Measurements from ENCODE around the gene TARS3. TPM values are rescaled to one million over a fixed set of nuclear protein-coding genes. Genes with fewer than 3 reads are reported as not detected.
"Not testable (repeated sequence)": the region's sequence is repeated elsewhere in the genome, so short reads cannot be mapped to it uniquely, and the experiment has no call there.

TARS3 gene
- total and polyA plus RNA-seq, 4 experiments from 2014 or later = 8.9 to 39.8 (median 26.5) TPM

DNA sequence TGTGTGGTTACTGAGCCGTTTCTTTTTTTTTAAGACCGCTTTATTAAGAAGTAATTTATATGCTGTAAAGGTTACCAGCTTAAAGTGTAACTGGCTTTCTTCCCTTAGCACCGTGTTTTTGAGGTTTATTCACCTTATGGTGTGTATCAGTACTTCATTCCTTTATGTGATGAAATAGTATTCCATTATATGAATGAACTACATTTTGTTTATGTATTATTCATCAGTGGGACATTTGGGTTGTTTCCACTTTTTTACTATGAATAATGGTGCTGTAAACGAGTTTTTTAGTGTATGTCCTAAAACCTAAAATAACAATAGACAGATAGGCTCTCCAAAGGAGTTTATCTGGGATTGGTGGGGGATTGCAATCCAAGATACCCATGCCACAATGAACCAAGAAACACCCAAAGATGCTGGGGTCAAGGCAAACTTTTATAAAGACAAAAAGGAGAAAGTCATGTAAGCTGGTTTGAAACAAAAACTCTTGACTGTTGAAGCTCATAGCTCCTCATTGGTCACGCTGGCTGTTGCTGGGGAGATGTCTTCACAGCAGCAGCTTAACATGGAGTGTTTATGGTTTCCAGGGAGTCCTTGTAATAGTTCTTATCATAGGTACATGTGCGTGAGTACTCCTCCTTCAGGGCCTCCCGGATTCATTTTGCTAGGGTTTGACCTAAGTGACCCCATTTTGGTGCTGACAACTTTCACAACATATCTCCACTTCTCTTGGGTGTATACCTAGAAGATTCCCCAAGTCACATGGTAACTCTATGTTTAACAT, 88.1 kb downstream of the TARS3 start:
- Histone ChIP-seq H3K36me3 (ENCODE audit: insufficient read depth, low read length) (peaks cover 14% of the 10 kb centered on the region), H3K27me3 (ENCODE audit: insufficient read depth, low read length) (no peaks in the 10 kb centered on the region), H3K27ac (ENCODE audit: low read depth, low read length) (no peak overlapping the region), H3K4me3 (ENCODE audit: low read length in 2 of 2) (no peak overlapping the region), H3K4me1 (ENCODE audit: insufficient read depth, low read length) (peaks cover 7% of the 10 kb centered on the region), H3K9me3 (ENCODE audit: control insufficient read depth in 1 of 2, low read length in 2 of 2) (no peaks in the 10 kb centered on the region)
- DNase-seq = no peak
- Mint-ChIP-seq H3K36me3 (peaks cover 45 to 48% of the 10 kb centered on the region in 2 donors), H3K27ac (peak overlapping the region in 2 of 7 donors; percentile 48 to 78), H3K9me3 (no peaks in the 10 kb centered on the region), H3K27me3 (no peaks in the 10 kb centered on the region), H3K4me3 (no peak overlapping the region), H3K4me1 (peaks cover 4 to 9% (median 6%) of the 10 kb centered on the region in 4 donors)
- ChIA-PET POLR2A (ENCODE audit: partially characterized antibody) (interaction anchor here (1.2 kb wide), 1 partner anchor 16 kb away, joined by 3 read pairs; no protein-coding TSS in a partner anchor), CTCF (ENCODE audit: partially characterized antibody) (no interaction called here)
- intact Hi-C loops (cut with micrococcal nuclease) = no loop called here

GRCh38 chr15:101633356-101633755, 90.9 kb downstream of the TARS3 start:
- Histone ChIP-seq H3K4me3 (ENCODE audit: low read length in 2 of 2) (no peak overlapping the region), H3K9me3 (ENCODE audit: control insufficient read depth in 1 of 2, low read length in 2 of 2) (no peaks in the 10 kb centered on the region), H3K36me3 (ENCODE audit: insufficient read depth, low read length) (no peaks in the 10 kb centered on the region), H3K4me1 (ENCODE audit: insufficient read depth, low read length) (no peaks in the 10 kb centered on the region), H3K27ac (ENCODE audit: low read depth, low read length) (no peak overlapping the region), H3K27me3 (ENCODE audit: insufficient read depth, low read length) (no peaks in the 10 kb centered on the region)
- no peaks in the 10 kb centered on the region for H3K4me1 Mint-ChIP-seq
- H3K27ac Mint-ChIP-seq = no peak overlapping the region
- no peaks in the 10 kb centered on the region for H3K27me3 Mint-ChIP-seq
- intact Hi-C loops (cut with micrococcal nuclease) = no loop called here
- DNase-seq = no peak
- ChIA-PET CTCF (ENCODE audit: partially characterized antibody) (interaction anchor here (1.3 kb wide), 1 partner anchor 9 kb away, joined by 4 read pairs; no protein-coding TSS in a partner anchor), POLR2A (ENCODE audit: partially characterized antibody) (no interaction called here)
- no peak overlapping the region for H3K4me3 Mint-ChIP-seq
- H3K36me3 Mint-ChIP-seq = peaks cover 24 to 28% of the 10 kb centered on the region in 2 donors
- H3K9me3 Mint-ChIP-seq = no peaks in the 10 kb centered on the region

- H3K36me3 ChIP-seq (ENCODE audit: insufficient read depth, low read length); intact Hi-C loops (cut with micrococcal nuclease): not testable (repeated sequence)
- H3K4me1 Mint-ChIP-seq = peaks cover 26 to 31% (median 27%) of the 10 kb centered on the region in 4 donors
These were observed 97.5 kb downstream of the TARS3 start for GRCh38 chr15:101626729-101627128.

DNA sequence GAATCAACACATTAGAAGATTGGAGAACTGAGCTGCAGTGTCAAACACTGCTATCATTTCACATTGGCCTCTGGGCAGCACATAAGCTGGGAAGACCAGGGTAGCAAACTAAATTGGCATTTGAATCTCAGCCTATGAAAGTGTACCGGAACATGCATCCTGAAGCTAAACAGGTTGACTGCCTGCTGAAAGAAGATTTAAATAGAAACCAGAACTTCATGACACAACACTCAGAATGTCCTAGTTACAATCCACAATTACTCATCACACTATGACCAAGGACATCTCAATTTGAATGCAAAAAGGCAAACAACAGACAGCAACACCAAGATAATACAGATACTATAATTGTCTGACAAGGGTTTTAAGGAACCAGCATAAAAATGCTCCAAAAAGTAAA, 98.3 kb downstream of the TARS3 start:
- peaks cover 13% of the 10 kb centered on the region for H3K4me1 ChIP-seq (ENCODE audit: insufficient read depth, low read length)
- H3K27ac ChIP-seq (ENCODE audit: low read depth, low read length) = no peak overlapping the region
- Mint-ChIP-seq H3K27me3 (no peaks in the 10 kb centered on the region), H3K4me3 (no peak overlapping the region), H3K27ac (no peak overlapping the region), H3K4me1 (peaks cover 28 to 33% (median 29%) of the 10 kb centered on the region in 4 donors), H3K36me3 (peaks cover 38 to 49% of the 10 kb centered on the region in 2 donors), H3K9me3 (peaks cover 0 to 6% (median 0%) of the 10 kb centered on the region in 8 donors)
- no peaks in the 10 kb centered on the region for H3K36me3 ChIP-seq (ENCODE audit: insufficient read depth, low read length)
- CTCF ChIA-PET (ENCODE audit: partially characterized antibody) = no interaction called here
- H3K4me3 ChIP-seq (ENCODE audit: low read length in 2 of 2) = no peak overlapping the region
- H3K9me3 ChIP-seq (ENCODE audit: control insufficient read depth in 1 of 2, low read length in 2 of 2) = no peaks in the 10 kb centered on the region
- DNase-seq = no peak
- POLR2A ChIA-PET (ENCODE audit: partially characterized antibody) = no interaction called here
- no peaks in the 10 kb centered on the region for H3K27me3 ChIP-seq (ENCODE audit: insufficient read depth, low read length)
- intact Hi-C loops (cut with micrococcal nuclease) = no loop called here

More at GRCh38 chr15:101626729-101627128, 97.5 kb downstream of the TARS3 start:
- H3K27ac Mint-ChIP-seq; H3K27me3 Mint-ChIP-seq; H3K9me3 Mint-ChIP-seq; CTCF ChIA-PET (ENCODE audit: partially characterized antibody); H3K27ac ChIP-seq (ENCODE audit: low read depth, low read length); H3K27me3 ChIP-seq (ENCODE audit: insufficient read depth, low read length); DNase-seq; POLR2A ChIA-PET (ENCODE audit: partially characterized antibody); H3K4me3 Mint-ChIP-seq; H3K9me3 ChIP-seq (ENCODE audit: control insufficient read depth in 1 of 2, low read length in 2 of 2); H3K4me3 ChIP-seq (ENCODE audit: low read length in 2 of 2): not testable (repeated sequence)
- H3K36me3 Mint-ChIP-seq = peaks cover 35 to 43% of the 10 kb centered on the region in 2 donors
- H3K4me1 ChIP-seq (ENCODE audit: insufficient read depth, low read length) = peaks cover 11% of the 10 kb centered on the region

DNA sequence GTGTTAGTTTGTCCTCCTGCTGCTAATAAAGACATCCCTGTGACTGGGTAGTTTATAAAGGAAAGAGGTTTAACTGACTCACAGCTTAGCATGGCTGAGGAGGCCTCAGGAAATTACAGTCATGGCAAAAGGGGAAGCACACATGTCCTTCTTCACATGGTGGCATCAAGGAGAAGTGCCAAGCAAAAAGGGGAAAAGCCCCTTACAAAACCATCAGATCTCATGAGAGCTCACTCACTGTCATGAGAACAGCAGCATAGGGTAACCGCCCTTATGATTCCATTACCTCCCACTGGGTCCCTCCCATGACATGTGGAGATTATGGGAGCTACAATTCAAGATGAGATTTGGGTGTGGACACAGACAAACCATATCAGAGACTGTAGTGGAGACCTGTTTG, 99.1 kb downstream of the TARS3 start:
- H3K9me3 ChIP-seq (ENCODE audit: control insufficient read depth in 1 of 2, low read length in 2 of 2) = no peaks in the 10 kb centered on the region
- CTCF ChIA-PET (ENCODE audit: partially characterized antibody) = no interaction called here
- H3K36me3 Mint-ChIP-seq = peaks cover 44 to 50% of the 10 kb centered on the region in 2 donors

DNA sequence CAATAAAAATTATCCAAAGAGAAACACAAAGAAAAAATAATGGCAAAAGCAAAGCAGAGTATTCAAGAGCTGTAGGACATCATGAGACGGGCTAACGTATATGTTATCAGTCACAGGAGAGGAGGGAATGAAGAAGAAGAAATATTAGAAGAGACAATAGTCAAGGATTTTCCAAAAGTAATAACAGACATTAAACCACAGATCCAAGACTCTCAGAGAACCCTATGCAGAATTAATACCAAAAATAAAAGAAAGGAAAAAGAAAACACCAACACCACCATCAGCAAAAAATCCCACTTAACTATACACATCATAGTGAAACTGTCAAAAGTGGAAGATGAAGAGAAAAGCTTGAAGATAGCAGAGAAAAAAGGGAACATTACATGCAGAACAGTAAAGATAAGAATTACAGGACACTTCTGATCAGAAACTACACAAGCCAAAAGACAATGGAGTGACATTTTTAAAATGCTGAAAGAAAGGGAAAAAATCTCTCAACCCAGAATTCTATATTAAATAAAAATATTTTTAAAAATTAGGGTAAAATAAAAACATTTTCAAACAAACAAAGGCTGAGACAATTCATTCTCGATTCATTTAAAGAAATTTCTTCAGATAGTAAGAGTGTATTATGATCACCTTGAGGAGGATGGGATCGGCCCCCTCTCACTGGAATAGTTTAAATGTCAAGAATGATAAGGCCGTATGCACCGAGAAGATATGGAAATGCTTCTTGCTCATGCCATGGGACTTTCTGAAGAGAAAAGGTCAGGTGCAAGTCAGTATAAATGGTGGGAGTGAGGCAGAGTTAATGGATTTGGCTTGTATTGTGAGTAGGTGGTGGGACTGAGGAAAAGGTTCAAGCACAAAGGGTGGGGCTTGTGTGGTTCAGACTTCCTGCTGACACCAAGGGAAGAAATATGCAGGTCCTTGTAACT, 100.6 kb downstream of the TARS3 start:
- Histone ChIP-seq H3K27ac (ENCODE audit: low read depth, low read length) (no peak overlapping the region), H3K36me3 (ENCODE audit: insufficient read depth, low read length) (no peaks in the 10 kb centered on the region), H3K4me1 (ENCODE audit: insufficient read depth, low read length) (peaks cover 13% of the 10 kb centered on the region), H3K9me3 (ENCODE audit: control insufficient read depth in 1 of 2, low read length in 2 of 2) (no peaks in the 10 kb centered on the region), H3K4me3 (ENCODE audit: low read length in 2 of 2) (no peak overlapping the region), H3K27me3 (ENCODE audit: insufficient read depth, low read length) (no peaks in the 10 kb centered on the region)
- ChIA-PET CTCF (ENCODE audit: partially characterized antibody) (interaction anchor here (1.6 kb wide), 1 partner anchor 15 kb away, joined by 5 read pairs; no protein-coding TSS in a partner anchor), POLR2A (ENCODE audit: partially characterized antibody) (no interaction called here)
- Mint-ChIP-seq H3K4me1 (peaks cover 28 to 33% (median 29%) of the 10 kb centered on the region in 4 donors), H3K27me3 (no peaks in the 10 kb centered on the region), H3K9me3 (peaks cover 0 to 6% (median 0%) of the 10 kb centered on the region in 8 donors), H3K36me3 (peaks cover 44 to 50% of the 10 kb centered on the region in 2 donors), H3K4me3 (no peak overlapping the region), H3K27ac (peak overlapping the region in 2 of 7 donors; percentile 11 to 15)
- DNase-seq = no peak
- intact Hi-C loops (cut with micrococcal nuclease) = no loop called here

More for the DNA sequence above, 99.1 kb downstream of the TARS3 start:
- Histone ChIP-seq H3K4me3 (ENCODE audit: low read length in 2 of 2) (no peak overlapping the region), H3K27ac (ENCODE audit: low read depth, low read length) (no peak overlapping the region), H3K36me3 (ENCODE audit: insufficient read depth, low read length) (no peaks in the 10 kb centered on the region), H3K27me3 (ENCODE audit: insufficient read depth, low read length) (no peaks in the 10 kb centered on the region), H3K4me1 (ENCODE audit: insufficient read depth, low read length) (peaks cover 13% of the 10 kb centered on the region)
- Mint-ChIP-seq H3K4me3 (no peak overlapping the region), H3K9me3 (peaks cover 0 to 6% (median 0%) of the 10 kb centered on the region in 8 donors), H3K27ac (no peak overlapping the region), H3K4me1 (peaks cover 28 to 33% (median 29%) of the 10 kb centered on the region in 4 donors), H3K27me3 (no peaks in the 10 kb centered on the region)
- POLR2A ChIA-PET (ENCODE audit: partially characterized antibody) = no interaction called here
- intact Hi-C loops (cut with micrococcal nuclease) = no loop called here
- no peak for DNase-seq

GRCh38 chr15:101621961-101622360, 102.3 kb downstream of the TARS3 start:
- Histone ChIP-seq H3K36me3 (ENCODE audit: insufficient read depth, low read length) (no peaks in the 10 kb centered on the region), H3K4me3 (ENCODE audit: low read length in 2 of 2) (no peak overlapping the region), H3K4me1 (ENCODE audit: insufficient read depth, low read length) (peaks cover 13% of the 10 kb centered on the region), H3K9me3 (ENCODE audit: control insufficient read depth in 1 of 2, low read length in 2 of 2) (no peaks in the 10 kb centered on the region), H3K27ac (ENCODE audit: low read depth, low read length) (no peak overlapping the region), H3K27me3 (ENCODE audit: insufficient read depth, low read length) (no peaks in the 10 kb centered on the region)
- CTCF ChIA-PET (ENCODE audit: partially characterized antibody) = interaction anchor here (0.6 to 1.6 kb wide), 4 partner anchors 17 to 230 kb away, joined by 3 to 5 read pairs (median 3); no protein-coding TSS in a partner anchor
- H3K27ac Mint-ChIP-seq = peak overlapping the region in 5 of 7 donors; percentile 25 to 81 (median 54)
- no peak for DNase-seq
- H3K36me3 Mint-ChIP-seq = peaks cover 50 to 53% of the 10 kb centered on the region in 2 donors
- H3K27me3 Mint-ChIP-seq = no peaks in the 10 kb centered on the region
- H3K4me3 Mint-ChIP-seq = no peak overlapping the region
- intact Hi-C loops (cut with micrococcal nuclease) = no loop called here
- peaks cover 28 to 36% (median 29%) of the 10 kb centered on the region in 4 donors for H3K4me1 Mint-ChIP-seq
- peaks cover 0 to 6% (median 0%) of the 10 kb centered on the region in 8 donors for H3K9me3 Mint-ChIP-seq
- POLR2A ChIA-PET (ENCODE audit: partially characterized antibody) = interaction anchor here (1.5 kb wide), 1 partner anchor 30 kb away, joined by 3 read pairs; no protein-coding TSS in a partner anchor
